Psoas muscle (tissue), 8 donors: Measurements from ENCODE around the gene ETV1. TPM values are rescaled to one million over a fixed set of nuclear protein-coding genes. Genes with fewer than 3 reads are reported as not detected.

Source experiments
- ATAC-seq, 4 donors: fragments of 200-7000 bp; cut with Tn5 transposase; one replicate each; pipeline ENCODE4 v1.9.1; 2020; ENCODE audit warnings: moderate library complexity in 3 of 4, mild to moderate bottlenecking in 2 of 4
- DNase-seq, 2 donors: peaks; one replicate each; pipeline ENCODE4 v3.0.0-alpha.2; 2020
- H3K27ac ChIP-seq: fragments of 200-600 bp; one replicate; pipeline ENCODE4 v1.8.0; 2022
- H3K27me3 ChIP-seq, 3 donors: fragments of 200-600 bp in 1 of 3; one replicate each; pipeline versions ENCODE4 v1.6.1 to v1.8.0; 2013 to 2022; ENCODE audit warnings: low read length in 2 of 3, mild to moderate bottlenecking in 2 of 3, moderate library complexity in 1 of 3; ENCODE audit not compliant: insufficient read depth in 3 of 3
- H3K36me3 ChIP-seq, 2 donors: fragments of 200-600 bp in 1 of 2; one replicate each; pipeline versions ENCODE4 v1.6.1 to v1.8.0; 2013 to 2022; ENCODE audit warnings: low read depth in 1 of 2, mild to moderate bottlenecking in 1 of 2, moderate library complexity in 1 of 2; ENCODE audit not compliant: insufficient read depth in 1 of 2
- H3K4me1 ChIP-seq: fragments of 200-600 bp; one replicate; pipeline ENCODE4 v1.8.0; 2022
- H3K4me3 ChIP-seq: fragments of 200-600 bp; one replicate; pipeline ENCODE4 v1.8.0; 2022; ENCODE audit warnings: mild to moderate bottlenecking
- H3K9me3 ChIP-seq: fragments of 200-600 bp; one replicate; pipeline ENCODE4 v1.8.0; 2022
- CTCF ChIP-seq: fragments of 200-600 bp; IDR thresholded peaks from one replicate; pipeline ENCODE4 v1.8.0; 2022; ENCODE audit warnings: antibody characterized with exemption
- WGBS, 3 donors: extraction: QIAGEN DNeasy Blood & Tissue Kit; methylation state at CpG; one replicate each; pipeline versions ENCODE4 v1.1.6 to v1.1.7; 2013; 5-methylcytosine and 5-hydroxymethylcytosine counted together
- intact Hi-C, 2 donors: fragments of 100-400 bp; cut with DNase I; formaldehyde crosslinking; loops; one replicate each; pipeline versions ENCODE4 v1.11.0 to v1.14.2; 2022
- polyA plus RNA-seq, 3 donors: library from polyadenylated mRNA; stranded (reverse); fragments of 200-250 nt; gene quantifications; one replicate each; pipeline ENCODE4 v1.2.3, GENCODE V29; 2013
- total RNA-seq, 4 donors: library from RNA; stranded (reverse); fragmentation: NEBNext Ultra II Directional in 2 of 4; extraction: Animal tissue kit (Norgen Biotek cat#: 25700) in 2 of 4; gene quantifications; one replicate each; pipeline versions ENCODE4 v1.2.1 to v1.2.4, GENCODE V29; 2021 to 2023
- donor health status: healthy with polysubstance abuse.
- donor health status: DM: no; HTN: no; CAD: no; lungs with moderate emphysema.
- donor health status: Bipolar disorder and iron deficiency.
- donor health status: healthy.
- donor health status: DM: yes; HTN: yes; CAD: no.
- donor health status: DM: no; HTN: no; CAD: no.
- donor health status: DM: no; HTN: no; CAD: no.
- donor health status: DM: yes; HTN: yes; CAD: no.

The ETV1 gene
- total and polyA plus RNA-seq, 7 donors: 0.20 to 3.8 (median 0.95) TPM

- Histone ChIP-seq H3K9me3 (no peaks in the 10 kb centered on the region), H3K4me1 (no peaks in the 10 kb centered on the region), H3K4me3 (no peak overlapping the region), H3K27ac (no peak overlapping the region), H3K36me3 (no peaks in the 10 kb centered on the region), H3K27me3 (peaks cover 0 to 5% (median 0%) of the 10 kb centered on the region in 3 donors)
- WGBS, 3 donors: 64 to 71% (median 66%) methylated on average over 5 of the region's 5 CpGs
- intact Hi-C loops: no loop called here
- TF ChIP-seq CTCF: no peak
- DNase-seq (no peak), ATAC-seq (no peak)
Observed at GRCh38 chr7:13980474-13980873, 9.0 kb downstream of the ETV1 start.

- Histone ChIP-seq H3K4me3 (no peak overlapping the region), H3K27me3 (no peaks in the 10 kb centered on the region), H3K36me3 (no peaks in the 10 kb centered on the region), H3K9me3 (no peaks in the 10 kb centered on the region), H3K4me1 (no peaks in the 10 kb centered on the region), H3K27ac (no peak overlapping the region)
- TF ChIP-seq CTCF: no peak
- 61% methylated on average over 5 of the region's 5 CpGs for WGBS, 3 donors
- intact Hi-C loops: no loop called here
- DNase-seq (no peak), ATAC-seq (no peak)
Observed at GRCh38 chr7:13979671-13980435, 9.6 kb downstream of the ETV1 start.

GRCh38 chr7:13976594-13976993 is 12.9 kb downstream of the ETV1 start:
- TF ChIP-seq CTCF: no peak
- H3K4me1 ChIP-seq: no peaks in the 10 kb centered on the region
- DNase-seq: no peak
- no peaks in the 10 kb centered on the region for H3K27me3 ChIP-seq
- no peaks in the 10 kb centered on the region for H3K36me3 ChIP-seq
- H3K4me3 ChIP-seq: no peak overlapping the region
- ATAC-seq: no peak
- WGBS, 3 donors: 82 to 88% (median 86%) methylated on average over 4 of the region's 4 CpGs
- no peak overlapping the region for H3K27ac ChIP-seq
- no peaks in the 10 kb centered on the region for H3K9me3 ChIP-seq
- intact Hi-C loops: no loop called here

GRCh38 chr7:13965077-13965476 is 24.4 kb downstream of the ETV1 start:
- Histone ChIP-seq H3K4me1 (no peaks in the 10 kb centered on the region), H3K27ac (no peak overlapping the region), H3K9me3 (no peaks in the 10 kb centered on the region), H3K4me3 (no peak overlapping the region), H3K36me3 (no peaks in the 10 kb centered on the region), H3K27me3 (no peaks in the 10 kb centered on the region)
- no peak for TF ChIP-seq CTCF
- intact Hi-C loops: no loop called here
- DNase-seq: no peak
- WGBS, 3 donors: 79 to 85% (median 81%) methylated on average over 6 of the region's 6 CpGs
- ATAC-seq: no peak

- intact Hi-C loops: no loop called here
- WGBS, 3 donors: 68 to 71% (median 69%) methylated on average over 2 of the region's 2 CpGs
- Histone ChIP-seq H3K36me3 (no peaks in the 10 kb centered on the region), H3K9me3 (no peaks in the 10 kb centered on the region), H3K4me3 (no peak overlapping the region), H3K4me1 (no peaks in the 10 kb centered on the region), H3K27ac (no peak overlapping the region), H3K27me3 (no peaks in the 10 kb centered on the region)
- DNase-seq: no peak
- no peak for ATAC-seq
- TF ChIP-seq CTCF: no peak
Observed at GRCh38 chr7:13963925-13964324, 25.5 kb downstream of the ETV1 start.
